ENCODE data around the gene PKNOX2. TPM values are rescaled to one million over a fixed set of nuclear protein-coding genes. Genes with fewer than 3 reads are reported as not detected.

PKNOX2 gene
- total and polyA plus RNA-seq, 7 donors, result 0.23 to 4.7 (median 1.4) TPM

GRCh38 chr11:125332821-125333220 is 168.3 kb downstream of the PKNOX2 start:
- TF ChIP-seq, protein P1, sequence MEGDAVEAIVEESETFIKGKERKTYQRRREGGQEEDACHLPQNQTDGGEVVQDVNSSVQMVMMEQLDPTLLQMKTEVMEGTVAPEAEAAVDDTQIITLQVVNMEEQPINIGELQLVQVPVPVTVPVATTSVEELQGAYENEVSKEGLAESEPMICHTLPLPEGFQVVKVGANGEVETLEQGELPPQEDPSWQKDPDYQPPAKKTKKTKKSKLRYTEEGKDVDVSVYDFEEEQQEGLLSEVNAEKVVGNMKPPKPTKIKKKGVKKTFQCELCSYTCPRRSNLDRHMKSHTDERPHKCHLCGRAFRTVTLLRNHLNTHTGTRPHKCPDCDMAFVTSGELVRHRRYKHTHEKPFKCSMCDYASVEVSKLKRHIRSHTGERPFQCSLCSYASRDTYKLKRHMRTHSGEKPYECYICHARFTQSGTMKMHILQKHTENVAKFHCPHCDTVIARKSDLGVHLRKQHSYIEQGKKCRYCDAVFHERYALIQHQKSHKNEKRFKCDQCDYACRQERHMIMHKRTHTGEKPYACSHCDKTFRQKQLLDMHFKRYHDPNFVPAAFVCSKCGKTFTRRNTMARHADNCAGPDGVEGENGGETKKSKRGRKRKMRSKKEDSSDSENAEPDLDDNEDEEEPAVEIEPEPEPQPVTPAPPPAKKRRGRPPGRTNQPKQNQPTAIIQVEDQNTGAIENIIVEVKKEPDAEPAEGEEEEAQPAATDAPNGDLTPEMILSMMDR (IDR thresholded peaks at IDR 0.05), result no peak
- TF ChIP-seq POLR2AphosphoS5 (IDR thresholded peaks at IDR 0.05), result no peak
- TF ChIP-seq POLR2A (IDR thresholded peaks at IDR 0.05), result no peak
- no peak for TF ChIP-seq EP300 (IDR thresholded peaks at IDR 0.05)
- no peaks in the 10 kb centered on the region for H3K9me3 ChIP-seq
- H3K27me3 ChIP-seq, result no peaks in the 10 kb centered on the region
- H3K27ac ChIP-seq, result no peak overlapping the region
- intact Hi-C loops (cut with DNase I), result no loop called here
- peaks cover 0 to 3% (median under 1%) of the 10 kb centered on the region in 4 donors for H3K4me1 ChIP-seq
- DNase-seq, result no peak
- no peaks in the 10 kb centered on the region for H3K36me3 ChIP-seq
- WGBS, 2 donors, result 84 to 91% methylated on average over 8 of the region's 8 CpGs
- H3K4me3 ChIP-seq, result no peak overlapping the region

DNA sequence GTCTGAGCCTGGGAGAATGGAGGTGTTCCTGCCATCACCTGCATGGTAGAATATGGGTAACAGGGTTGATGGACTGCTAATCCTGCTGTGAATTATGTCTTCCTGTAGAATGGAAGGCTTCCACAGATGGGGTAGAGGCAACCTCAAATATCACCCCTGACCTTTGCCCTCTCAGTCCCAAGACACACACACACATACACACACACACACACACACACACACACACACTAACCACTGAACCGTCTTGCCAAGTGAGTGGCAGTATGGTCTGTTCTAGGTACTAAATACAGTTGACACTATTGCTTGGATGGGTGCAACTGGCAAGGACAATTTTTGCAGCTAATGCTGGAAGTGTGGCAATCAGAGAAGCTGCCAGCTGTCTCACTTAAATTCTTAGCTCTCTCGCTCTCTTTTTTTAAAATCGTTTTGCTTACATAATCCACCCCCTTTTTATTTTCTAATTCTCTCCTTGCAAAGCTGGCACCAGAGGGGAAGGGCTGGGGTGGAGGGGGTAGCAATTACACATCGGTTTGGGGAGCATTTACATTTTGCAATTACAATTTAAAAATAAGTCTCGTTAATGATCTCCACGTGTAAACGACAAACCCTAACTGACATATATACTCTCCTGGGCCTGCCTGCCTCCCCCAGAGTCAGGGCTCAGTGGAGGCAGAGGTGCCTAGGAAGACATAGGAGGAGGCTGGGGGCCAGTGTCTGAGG is 169.0 kb downstream of the PKNOX2 start:
- TF ChIP-seq, protein P1 (IDR thresholded peaks at IDR 0.05), result no peak
- no peak for TF ChIP-seq EP300 (IDR thresholded peaks at IDR 0.05)
- no peak for TF ChIP-seq POLR2AphosphoS5 (IDR thresholded peaks at IDR 0.05)
- no peak for TF ChIP-seq POLR2A (IDR thresholded peaks at IDR 0.05)
- Histone ChIP-seq H3K27ac (no peak overlapping the region), H3K9me3 (no peaks in the 10 kb centered on the region), H3K4me3 (no peak overlapping the region), H3K27me3 (no peaks in the 10 kb centered on the region), H3K4me1 (peaks cover 0 to 8% (median 4%) of the 10 kb centered on the region in 4 donors), H3K36me3 (no peaks in the 10 kb centered on the region)
- intact Hi-C loops (cut with DNase I), result no loop called here
- no peak for DNase-seq
- 68 to 83% methylated on average over 7 of the region's 7 CpGs for WGBS, 2 donors

GRCh38 chr11:125335106-125335505 is 170.6 kb downstream of the PKNOX2 start:
- intact Hi-C loops (cut with DNase I), result no loop called here

GRCh38 chr11:125337836-125338834 is 173.6 kb downstream of the PKNOX2 start:
- Histone ChIP-seq H3K4me3 (no peak overlapping the region), H3K4me1 (peaks cover 0 to 8% (median 4%) of the 10 kb centered on the region in 4 donors), H3K36me3 (no peaks in the 10 kb centered on the region), H3K27ac (peak overlapping the region; percentile 50 to 58 (median 56)), H3K27me3 (no peaks in the 10 kb centered on the region), H3K9me3 (no peaks in the 10 kb centered on the region)
- DNase-seq, result no peak
- intact Hi-C loops (cut with DNase I), result no loop called here
- 64 to 72% methylated on average over 11 of the region's 11 CpGs for whole genome bisulfite sequencing, 2 donors
- peak in 1 of 4 donors; percentile 39 for TF ChIP-seq EP300 (IDR thresholded peaks at IDR 0.05)
- no peak for TF ChIP-seq POLR2A (IDR thresholded peaks at IDR 0.05)

More at GRCh38 chr11:125335106-125335505, 170.6 kb downstream of the PKNOX2 start:
- WGBS, 2 donors, result 61 to 69% methylated on average over 5 of the region's 5 CpGs
- DNase-seq, result no peak
- no peak overlapping the region for H3K27ac ChIP-seq
- no peaks in the 10 kb centered on the region for H3K27me3 ChIP-seq
- no peak overlapping the region for H3K4me3 ChIP-seq
- H3K4me1 ChIP-seq, result peaks cover 0 to 8% (median 4%) of the 10 kb centered on the region in 4 donors
- no peak for TF ChIP-seq POLR2A (IDR thresholded peaks at IDR 0.05)
- no peak for TF ChIP-seq POLR2AphosphoS5 (IDR thresholded peaks at IDR 0.05)
- TF ChIP-seq EP300 (IDR thresholded peaks at IDR 0.05), result no peak
- TF ChIP-seq, protein P1 (IDR thresholded peaks at IDR 0.05), result no peak
- H3K36me3 ChIP-seq, result no peaks in the 10 kb centered on the region
- H3K9me3 ChIP-seq, result no peaks in the 10 kb centered on the region

All from sigmoid colon (tissue), 7 donors.